ENCODE results near the gene COX4I1.

DNA sequence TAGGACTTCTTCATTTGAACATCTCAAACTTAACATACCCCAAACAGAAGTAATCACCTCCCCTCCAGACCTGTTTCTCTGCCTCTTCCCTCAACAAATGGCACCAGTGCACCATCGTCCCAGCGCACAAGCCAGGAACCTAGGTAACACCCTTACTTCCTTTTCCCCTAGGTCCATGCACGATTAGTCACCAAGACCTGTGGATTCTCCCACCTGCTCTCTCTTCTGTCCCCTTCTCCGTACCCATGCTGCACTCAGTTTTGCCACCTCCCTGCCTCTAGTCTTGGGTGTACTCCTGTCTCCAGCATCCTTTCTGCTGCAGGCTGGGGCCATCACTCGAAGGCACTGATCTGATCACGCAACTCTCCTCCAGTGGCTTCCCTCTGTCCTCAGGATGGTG lies 3.3 kb upstream of the COX4I1 start:
- no peak for TF ChIP-seq POLR2AphosphoS5 (IDR thresholded peaks at IDR 0.05; ENCODE audit: borderline replicate concordance, low read depth, low read length)
- TF ChIP-seq FOXP2 (optimal IDR thresholded peaks at IDR 0.05; ENCODE audit: control extremely low read depth, extremely low read length, insufficient read depth): no peak

Measured in SK-N-MC (cell line).